Subcutaneous abdominal adipose tissue (tissue), 5 donors: ENCODE data around the gene DCAF8L2.

Experiments used
- H3K27ac ChIP-seq: one replicate; pipeline ENCODE4 v1.7.0; 2013; ENCODE audit warnings: low read depth, mild to moderate bottlenecking, inconsistent platforms, low read length, moderate library complexity
- H3K27me3 ChIP-seq, 5 donors: one replicate each; pipeline ENCODE4 v1.7.0; 2013; ENCODE audit warnings: low read length in 5 of 5, inconsistent platforms in 1 of 5; ENCODE audit not compliant: control insufficient read depth in 5 of 5, insufficient read depth in 4 of 5
- H3K36me3 ChIP-seq, 5 donors: one replicate each; pipeline ENCODE4 v1.7.0; 2013; ENCODE audit warnings: low read length in 5 of 5; ENCODE audit not compliant: control insufficient read depth in 5 of 5, insufficient read depth in 5 of 5
- H3K4me1 ChIP-seq, 5 donors: one replicate each; pipeline ENCODE4 v1.7.0; 2013; ENCODE audit warnings: low read length in 5 of 5, mild to moderate bottlenecking in 3 of 5, moderate library complexity in 1 of 5; ENCODE audit not compliant: control insufficient read depth in 5 of 5, insufficient read depth in 5 of 5
- H3K4me3 ChIP-seq, 5 donors: one replicate each; pipeline ENCODE4 v1.7.0; 2013; ENCODE audit warnings: low read length in 5 of 5, low read depth in 1 of 5
- H3K9ac ChIP-seq, 5 donors: one replicate each; pipeline ENCODE4 v1.7.0; 2013; ENCODE audit warnings: low read length in 5 of 5, mild to moderate bottlenecking in 4 of 5, moderate library complexity in 3 of 5
- H3K9me3 ChIP-seq, 5 donors: one replicate each; pipeline ENCODE4 v1.7.0; 2013; ENCODE audit warnings: low read length in 5 of 5; ENCODE audit not compliant: control insufficient read depth in 5 of 5
- donor health status: healthy.
- donor health status: healthy.
- donor health status: healthy.
- donor health status: healthy.
- donor health status: healthy.

The DCAF8L2 gene

GRCh38 chrX:27598312-27598711 is 8.2 kb downstream of the DCAF8L2 start:
- Histone ChIP-seq H3K36me3 (no peaks in the 10 kb centered on the region), H3K27ac (no peak overlapping the region), H3K9ac (no peak overlapping the region)

GRCh38 chrX:27599928-27600327 is 9.8 kb downstream of the DCAF8L2 start:
- Histone ChIP-seq H3K27me3 (no peaks in the 10 kb centered on the region), H3K4me3 (no peak overlapping the region), H3K27ac (no peak overlapping the region), H3K36me3 (no peaks in the 10 kb centered on the region), H3K9me3 (no peaks in the 10 kb centered on the region), H3K4me1 (no peaks in the 10 kb centered on the region), H3K9ac (no peak overlapping the region)

More at GRCh38 chrX:27598312-27598711, 8.2 kb downstream of the DCAF8L2 start:
- H3K27me3 ChIP-seq = peaks cover 0 to 3% (median 0%) of the 10 kb centered on the region in 5 donors
- no peaks in the 10 kb centered on the region for H3K4me1 ChIP-seq
- H3K4me3 ChIP-seq = no peak overlapping the region
- peaks cover 0 to 4% (median 0%) of the 10 kb centered on the region in 5 donors for H3K9me3 ChIP-seq

GRCh38 chrX:27600686-27601085 is 10.5 kb downstream of the DCAF8L2 start:
- Histone ChIP-seq H3K36me3 (no peaks in the 10 kb centered on the region), H3K27ac (no peak overlapping the region), H3K4me1 (no peaks in the 10 kb centered on the region), H3K9me3 (no peaks in the 10 kb centered on the region), H3K4me3 (no peak overlapping the region), H3K9ac (no peak overlapping the region), H3K27me3 (no peaks in the 10 kb centered on the region)

GRCh38 chrX:27608671-27609070 is 18.5 kb downstream of the DCAF8L2 start:
- Histone ChIP-seq H3K36me3 (no peaks in the 10 kb centered on the region), H3K9me3 (peaks cover 0 to 3% (median 0%) of the 10 kb centered on the region in 5 donors), H3K27me3 (no peaks in the 10 kb centered on the region), H3K27ac (no peak overlapping the region), H3K4me1 (no peaks in the 10 kb centered on the region), H3K9ac (no peak overlapping the region), H3K4me3 (no peak overlapping the region)

GRCh38 chrX:27619459-27619858 is 29.3 kb downstream of the DCAF8L2 start:
- H3K27ac ChIP-seq = no peak overlapping the region
- no peaks in the 10 kb centered on the region for H3K9me3 ChIP-seq
- no peaks in the 10 kb centered on the region for H3K27me3 ChIP-seq
- no peaks in the 10 kb centered on the region for H3K4me1 ChIP-seq
- no peak overlapping the region for H3K4me3 ChIP-seq
- no peaks in the 10 kb centered on the region for H3K36me3 ChIP-seq
- H3K9ac ChIP-seq = no peak overlapping the region

- Histone ChIP-seq H3K9me3 (no peaks in the 10 kb centered on the region), H3K4me1 (no peaks in the 10 kb centered on the region), H3K9ac (no peak overlapping the region), H3K4me3 (no peak overlapping the region), H3K36me3 (no peaks in the 10 kb centered on the region), H3K27me3 (no peaks in the 10 kb centered on the region), H3K27ac (no peak overlapping the region)
Observed at GRCh38 chrX:27619975-27620374, 29.8 kb downstream of the DCAF8L2 start.

- H3K9ac ChIP-seq = no peak overlapping the region
- H3K9me3 ChIP-seq = peaks cover 0 to 3% (median 0%) of the 10 kb centered on the region in 5 donors
- no peak overlapping the region for H3K27ac ChIP-seq
- no peaks in the 10 kb centered on the region for H3K27me3 ChIP-seq
- H3K4me1 ChIP-seq = no peaks in the 10 kb centered on the region
- no peaks in the 10 kb centered on the region for H3K36me3 ChIP-seq
- H3K4me3 ChIP-seq = no peak overlapping the region
Observed at GRCh38 chrX:27622883-27623282, 32.7 kb downstream of the DCAF8L2 start.

GRCh38 chrX:27626066-27626465 is 35.9 kb downstream of the DCAF8L2 start:
- no peaks in the 10 kb centered on the region for H3K4me1 ChIP-seq
- no peaks in the 10 kb centered on the region for H3K27me3 ChIP-seq
- no peak overlapping the region for H3K9ac ChIP-seq
- peaks cover 0 to 3% (median 0%) of the 10 kb centered on the region in 5 donors for H3K9me3 ChIP-seq
- no peak overlapping the region for H3K27ac ChIP-seq
- H3K4me3 ChIP-seq = no peak overlapping the region
- no peaks in the 10 kb centered on the region for H3K36me3 ChIP-seq

GRCh38 chrX:27633328-27633727 is 43.2 kb downstream of the DCAF8L2 start:
- Histone ChIP-seq H3K27ac (no peak overlapping the region), H3K36me3 (no peaks in the 10 kb centered on the region), H3K4me1 (no peaks in the 10 kb centered on the region), H3K27me3 (no peaks in the 10 kb centered on the region), H3K4me3 (no peak overlapping the region), H3K9ac (no peak overlapping the region), H3K9me3 (no peaks in the 10 kb centered on the region)

- Histone ChIP-seq H3K36me3 (no peaks in the 10 kb centered on the region), H3K4me1 (no peaks in the 10 kb centered on the region), H3K9me3 (no peaks in the 10 kb centered on the region), H3K4me3 (no peak overlapping the region), H3K27me3 (peaks cover 0 to 9% (median 0%) of the 10 kb centered on the region in 5 donors), H3K27ac (no peak overlapping the region), H3K9ac (no peak overlapping the region)
Observed at GRCh38 chrX:27656581-27656980, 66.4 kb downstream of the DCAF8L2 start.

GRCh38 chrX:27660878-27661277 is 70.7 kb downstream of the DCAF8L2 start:
- no peak overlapping the region for H3K4me3 ChIP-seq

More at GRCh38 chrX:27660878-27661277, 70.7 kb downstream of the DCAF8L2 start:
- no peaks in the 10 kb centered on the region for H3K9me3 ChIP-seq
- H3K9ac ChIP-seq = no peak overlapping the region
- H3K4me1 ChIP-seq = no peaks in the 10 kb centered on the region
- H3K27ac ChIP-seq = no peak overlapping the region
- peaks cover 0 to 5% (median 0%) of the 10 kb centered on the region in 5 donors for H3K27me3 ChIP-seq
- no peaks in the 10 kb centered on the region for H3K36me3 ChIP-seq
